H9 (cell line): ENCODE measurements around the gene EHD1. TPM values are rescaled to one million over a fixed set of nuclear protein-coding genes. Genes with fewer than 3 reads are reported as not detected.

Source experiments
- DNase-seq: peaks from one replicate; pipeline ENCODE4 v3.0.0-alpha.2; 2017
- H2AFZ ChIP-seq: one replicate; pipeline ENCODE4 v1.6.1; 2013; ENCODE audit warnings: mild to moderate bottlenecking, low read length, control low read depth, moderate library complexity
- H2AK5ac ChIP-seq: 2 replicates; pipeline ENCODE4 v1.6.1; 2013; ENCODE audit warnings: low read length, control low read depth, mixed read lengths; ENCODE audit not compliant: insufficient read length
- H2BK120ac ChIP-seq: one replicate; pipeline ENCODE4 v1.6.1; 2013; ENCODE audit warnings: low read depth, mild to moderate bottlenecking, low read length, control low read depth, inconsistent platforms; ENCODE audit not compliant: poor library complexity, severe bottlenecking
- H2BK12ac ChIP-seq: 2 replicates; pipeline ENCODE4 v1.6.1; 2013; ENCODE audit warnings: low read length, control low read depth, mixed read lengths, low read depth; ENCODE audit not compliant: insufficient read length
- H2BK15ac ChIP-seq: 2 replicates; pipeline ENCODE4 v1.6.1; 2013; ENCODE audit warnings: low read depth, low read length, control low read depth
- H2BK20ac ChIP-seq: one replicate; pipeline ENCODE4 v1.6.1; 2013; ENCODE audit warnings: low read depth, mild to moderate bottlenecking, low read length, control low read depth, inconsistent platforms; ENCODE audit not compliant: poor library complexity, severe bottlenecking
- H2BK5ac ChIP-seq: 2 replicates; pipeline ENCODE4 v1.6.1; 2013; ENCODE audit warnings: low read length, control low read depth, mixed read lengths; ENCODE audit not compliant: insufficient read length
- H3K14ac ChIP-seq: 2 replicates; pipeline ENCODE4 v1.6.1; 2013; ENCODE audit warnings: low read length, control low read depth; ENCODE audit not compliant: insufficient read depth
- H3K18ac ChIP-seq: 2 replicates; pipeline ENCODE4 v1.6.1; 2013; ENCODE audit warnings: low read depth, mild to moderate bottlenecking, mixed read lengths, low read length, control low read depth; ENCODE audit not compliant: insufficient read length
- H3K23ac ChIP-seq: 2 replicates; pipeline ENCODE4 v1.6.1; 2013; ENCODE audit warnings: low read length, control low read depth, mixed read lengths, low read depth; ENCODE audit not compliant: insufficient read length
- H3K23me2 ChIP-seq: 2 replicates; pipeline ENCODE4 v1.6.1; 2013; ENCODE audit warnings: low read depth, mild to moderate bottlenecking, mixed read lengths, low read length, control low read depth; ENCODE audit not compliant: insufficient read length, poor library complexity, severe bottlenecking
- H3K27ac ChIP-seq: 2 replicates; pipeline ENCODE4 v1.5.1; 2013; ENCODE audit warnings: low read length, control low read depth, mixed read lengths, low read depth; ENCODE audit not compliant: insufficient read length
- H3K27me3 ChIP-seq: 2 replicates; pipeline ENCODE4 v1.6.1; 2013; ENCODE audit warnings: low read length, control low read depth, inconsistent platforms; ENCODE audit not compliant: insufficient read depth
- H3K4ac ChIP-seq: 2 replicates; pipeline ENCODE4 v1.6.1; 2013; ENCODE audit warnings: low read depth, mild to moderate bottlenecking, control low read depth, inconsistent platforms, low read length, moderate library complexity
- H3K4me1 ChIP-seq: 2 replicates; pipeline ENCODE4 v1.6.1; 2013; ENCODE audit warnings: low read length, control low read depth, inconsistent platforms; ENCODE audit not compliant: insufficient read depth
- H3K4me2 ChIP-seq: 2 replicates; pipeline ENCODE4 v1.6.1; 2013; ENCODE audit warnings: low read length, control low read depth, mixed read lengths; ENCODE audit not compliant: insufficient read length, insufficient read depth
- H3K56ac ChIP-seq: 2 replicates; pipeline ENCODE4 v1.6.1; 2013; ENCODE audit warnings: low read depth, mild to moderate bottlenecking, mixed read lengths, low read length, control low read depth; ENCODE audit not compliant: insufficient read length
- H3K79me1 ChIP-seq: 2 replicates; pipeline ENCODE4 v1.6.1; 2013; ENCODE audit warnings: low read depth, mild to moderate bottlenecking, moderate library complexity, low read length, control low read depth, inconsistent platforms; ENCODE audit not compliant: insufficient read depth, poor library complexity, severe bottlenecking
- H3K79me2 ChIP-seq: 2 replicates; pipeline ENCODE4 v1.6.1; 2013; ENCODE audit warnings: low read length, control low read depth, inconsistent platforms; ENCODE audit not compliant: insufficient read depth
- H3K9ac ChIP-seq: 2 replicates; pipeline ENCODE4 v1.6.1; 2013; ENCODE audit warnings: low read length, control low read depth, mixed read lengths; ENCODE audit not compliant: insufficient read length; ENCODE audit errors: extremely low read depth
- H3K9me3 ChIP-seq: one replicate; pipeline ENCODE4 v1.6.1; 2013; ENCODE audit warnings: low read depth, low read length, inconsistent platforms; ENCODE audit not compliant: control insufficient read depth
- H3T11ph ChIP-seq: one replicate; pipeline ENCODE4 v1.6.1; 2013; ENCODE audit warnings: mild to moderate bottlenecking, low read length, control low read depth, inconsistent platforms
- H4K20me1 ChIP-seq: one replicate; pipeline ENCODE4 v1.6.1; 2013; ENCODE audit not compliant: control insufficient read depth, insufficient read length, insufficient read depth
- H4K5ac ChIP-seq: 2 replicates; pipeline ENCODE4 v1.6.1; 2013; ENCODE audit warnings: low read depth, mild to moderate bottlenecking, mixed read lengths, low read length, control low read depth; ENCODE audit not compliant: insufficient read length
- H4K8ac ChIP-seq: replicated peaks from 2 replicates; pipeline ENCODE4 v1.6.1; 2013; ENCODE audit warnings: low read length, control low read depth, mixed read lengths, low read depth; ENCODE audit not compliant: insufficient read length
- H4K91ac ChIP-seq: 2 replicates; pipeline ENCODE4 v1.6.1; 2013; ENCODE audit warnings: low read depth, mild to moderate bottlenecking, moderate library complexity, mixed read lengths, low read length, control low read depth; ENCODE audit not compliant: insufficient read length
- H3K27ac Mint-ChIP-seq, 3 experiments: 2 replicates in 2 of 3; 3 replicates in 1 of 3; pipeline ENCODE4 v1.8.0; 2020 to 2021; ENCODE audit warnings: mixed read lengths in 3 of 3, mild to moderate bottlenecking in 1 of 3, moderate library complexity in 1 of 3
- H3K27me3 Mint-ChIP-seq: 2 replicates; pipeline ENCODE4 v1.8.0; 2021; ENCODE audit warnings: low read depth, mild to moderate bottlenecking, moderate library complexity, mixed read lengths
- H3K36me3 Mint-ChIP-seq, 3 experiments: 2 replicates in 2 of 3; 3 replicates in 1 of 3; pipeline ENCODE4 v1.8.0; 2020 to 2021; ENCODE audit warnings: low read depth in 3 of 3, mixed read lengths in 3 of 3; ENCODE audit not compliant: insufficient read depth in 1 of 3
- H3K4me1 Mint-ChIP-seq, 2 experiments: 2 replicates each; pipeline ENCODE4 v1.8.0; 2020; ENCODE audit warnings: mixed read lengths in 2 of 2
- H3K4me3 Mint-ChIP-seq, 2 experiments: 2 replicates in 1 of 2; 3 replicates in 1 of 2; pipeline ENCODE4 v1.8.0; 2020 to 2021; ENCODE audit warnings: mild to moderate bottlenecking in 2 of 2, mixed read lengths in 2 of 2, moderate library complexity in 1 of 2
- H3K9me3 Mint-ChIP-seq, 2 experiments: 2 replicates in 1 of 2; 3 replicates in 1 of 2; pipeline ENCODE4 v1.8.0; 2020; ENCODE audit warnings: mild to moderate bottlenecking in 2 of 2, mixed read lengths in 2 of 2, moderate library complexity in 1 of 2
- CTCF ChIP-seq: fragments of 200-600 bp; sonication (generic); conservative IDR thresholded peaks from 3 replicates; pipeline ENCODE4 v1.8.0; 2021; ENCODE audit warnings: antibody characterized with exemption, mild to moderate bottlenecking
- WGBS: extraction: QIAGEN DNeasy Blood & Tissue Kit; methylation state at CpG from one replicate; pipeline ENCODE4 v1.1.7; 2013; ENCODE audit warnings: missing lambda C conversion rate, low lambda C conversion rate, mixed read lengths; ENCODE audit not compliant: insufficient read length; ENCODE audit errors: extremely low coverage; 5-methylcytosine and 5-hydroxymethylcytosine counted together
- total RNA-seq: library from RNA; stranded (reverse); gene quantifications from 2 replicates; pipeline ENCODE4 v1.2.1, GENCODE V29; 2021

The EHD1 gene
- total RNA-seq, 1 experiment from 2014 or later = 31.0 TPM

GRCh38 chr11:64890522-64890939 is 12.1 kb upstream of the EHD1 start:
- Histone ChIP-seq H2AK5ac (no peak overlapping the region), H3K79me2 (no peaks in the 10 kb centered on the region), H4K91ac (no peak overlapping the region), H3K9me3 (no peaks in the 10 kb centered on the region), H2BK12ac (no peak overlapping the region), H4K5ac (no peak overlapping the region), H3K27me3 (no peaks in the 10 kb centered on the region), H3K4me1 (no peaks in the 10 kb centered on the region; the same call in 1 of the 2 replicates), H3T11ph (no peak overlapping the region), H4K20me1 (no peaks in the 10 kb centered on the region), H3K56ac (no peak overlapping the region), H2BK120ac (no peak overlapping the region), H3K4ac (no peak overlapping the region), H4K8ac (no peak overlapping the region), H3K23me2 (peaks cover 4% of the 10 kb centered on the region), H2BK15ac (no peak overlapping the region), H2BK5ac (no peak overlapping the region), H3K23ac (no peak overlapping the region), H2BK20ac (no peak overlapping the region), H2AFZ (no peak overlapping the region), H3K27ac (no peak overlapping the region), H3K9ac (no peak overlapping the region), H3K4me2 (no peak overlapping the region), H3K14ac (no peak overlapping the region), H3K18ac (no peak overlapping the region), H3K79me1 (no peaks in the 10 kb centered on the region)
- no peaks in the 10 kb centered on the region; a peak in 1 of 5 replicates for H3K9me3 Mint-ChIP-seq
- DNase-seq = no peak
- WGBS = no CpG with 5 or more reads among the region's 7 CpGs
- TF ChIP-seq CTCF = no peak
- H3K4me1 Mint-ChIP-seq = peaks cover 12 to 26% of the 10 kb centered on the region in 2 experiments
- H3K27me3 Mint-ChIP-seq = no peaks in the 10 kb centered on the region
- peak overlapping the region in 1 of 3 experiments; percentile 89; a peak in 1 of 7 replicates for H3K27ac Mint-ChIP-seq
- H3K36me3 Mint-ChIP-seq = peaks cover 0 to 2% (median 0%) of the 10 kb centered on the region in 3 experiments; a peak in 2 of 7 replicates
- no peak overlapping the region; a peak in 1 of 5 replicates for H3K4me3 Mint-ChIP-seq
